T-helper 2 cell treated with Interferon-gamma antibody and Interleukin-4, amounts not matched to agents 100 ng/mL and 5 ng/mL, for 36 hours (primary cell): ENCODE measurements around the gene C17orf113. TPM values are rescaled to one million over a fixed set of nuclear protein-coding genes. Genes with fewer than 3 reads are reported as not detected.

Experiments
- total RNA-seq: library from RNA; stranded (reverse); gene quantifications from 2 replicates; pipeline ENCODE4 v1.2.3, GENCODE V29; 2022

C17orf113 gene
- total RNA-seq, 1 donor from 2014 or later = 0.05 TPM

Other genes with a start within 250 kb of the C17orf113 start
- 3.8 and 6.1 TPM in 2 replicates for gene P3H4, start 238.7 kb downstream of the C17orf113 start, total RNA-seq
- 0.27 and 0.36 TPM in 2 replicates for gene FKBP10, start 237.6 kb downstream of the C17orf113 start, total RNA-seq
- 42.8 and 43.4 TPM in 2 replicates for gene NT5C3B, start 214.4 kb downstream of the C17orf113 start, total RNA-seq
- 0.07 and 0.09 TPM in 2 replicates for gene KLHL10, start 212.8 kb downstream of the C17orf113 start, total RNA-seq
- 20.4 and 22.1 TPM in 2 replicates for gene KLHL11, start 185.2 kb downstream of the C17orf113 start, total RNA-seq
- gene ACLY, start 131.7 kb downstream of the C17orf113 start, total RNA-seq = 182 and 188 TPM in 2 replicates
- 0.66 and 0.73 TPM in 2 replicates for gene ODAD4, start 120.0 kb downstream of the C17orf113 start, total RNA-seq
- gene CNP, start 83.8 kb downstream of the C17orf113 start, total RNA-seq = 74.0 and 80.6 TPM in 2 replicates
- gene DNAJC7, start 33.2 kb downstream of the C17orf113 start, total RNA-seq = 103 and 111 TPM in 2 replicates
- gene NKIRAS2, start 30.5 kb downstream of the C17orf113 start, total RNA-seq = 22.2 and 24.7 TPM in 2 replicates
- not detected in 2 replicates for gene ZNF385C, start 47.9 kb upstream of the C17orf113 start, total RNA-seq
- 35.9 and 38.8 TPM in 2 replicates for gene DHX58, start 62.1 kb upstream of the C17orf113 start, total RNA-seq
- gene KAT2A, start 70.8 kb upstream of the C17orf113 start, total RNA-seq = 45.4 and 45.5 TPM in 2 replicates
- not detected in 2 replicates for gene HSPB9, start 72.2 kb upstream of the C17orf113 start, total RNA-seq
- gene RAB5C, start 104.4 kb upstream of the C17orf113 start, total RNA-seq = 91.7 and 95.8 TPM in 2 replicates
- 0.11 and 0.16 TPM in 2 replicates for gene KCNH4, start 130.5 kb upstream of the C17orf113 start, total RNA-seq
- gene HCRT, start 134.9 kb upstream of the C17orf113 start, total RNA-seq = not detected in 2 replicates
- gene GHDC, start 143.9 kb upstream of the C17orf113 start, total RNA-seq = 15.3 and 15.9 TPM in 2 replicates
- 147 and 149 TPM in 2 replicates for gene STAT5B, start 225.8 kb upstream of the C17orf113 start, total RNA-seq
- gene STAT5A, start 237.9 kb upstream of the C17orf113 start, total RNA-seq = 123 and 124 TPM in 2 replicates